B cell (primary cell): ENCODE data around the gene CCBE1. TPM values are rescaled to one million over a fixed set of nuclear protein-coding genes. Genes with fewer than 3 reads are reported as not detected.

Experiments
- ATAC-seq: fragments of 200-7000 bp; cut with Tn5 transposase; one replicate; pipeline ENCODE4 v1.10.0; 2021; ENCODE audit warnings: low read depth, mild to moderate bottlenecking, moderate number of reproducible peaks, moderate library complexity
- CTCF ChIA-PET: fragments of 350-600 bp; sonication (Branson Sonifier 250); formaldehyde crosslinking; loops from one replicate; lab custom pipeline; 2021; ENCODE audit warnings: antibody characterized with exemption, inconsistent platforms; lab: Charles Lee
- POLR2A ChIA-PET: fragments of 350-600 bp; sonication (Branson Sonifier 250); formaldehyde crosslinking; loops from one replicate; lab custom pipeline; 2021; ENCODE audit warnings: antibody characterized with exemption; lab: Charles Lee
- DNase-seq: peaks from one replicate; pipeline ENCODE4 v3.0.0; 2013
- H2AFZ ChIP-seq: 2 replicates; pipeline ENCODE4 v1.6.1; 2012; ENCODE audit warnings: mild to moderate bottlenecking, low read depth, low read length; ENCODE audit not compliant: insufficient read depth, poor library complexity, severe bottlenecking
- H3K27ac ChIP-seq, 2 donors: 1 replicate in 1 of 2; 2 replicates in 1 of 2; pipeline ENCODE4 v1.5.1; 2012 to 2013; ENCODE audit warnings: low read length in 2 of 2, mild to moderate bottlenecking in 2 of 2, moderate library complexity in 1 of 2
- H3K27me3 ChIP-seq, 4 experiments: fragments of 200-600 bp in 1 of 4; sonication (generic) in 1 of 4; replicated peaks in 1 of 4; 1 replicate in 2 of 4; 2 replicates in 2 of 4; pipeline versions ENCODE4 v1.6.1 to v1.7.0; 2013 to 2016; ENCODE audit warnings: low read length in 3 of 4, mild to moderate bottlenecking in 2 of 4, mixed read lengths in 1 of 4, moderate library complexity in 1 of 4; ENCODE audit not compliant: insufficient read depth in 4 of 4, control insufficient read depth in 3 of 4; ENCODE audit errors: control extremely low read depth in 1 of 4
- H3K36me3 ChIP-seq, 2 experiments: replicated peaks in 1 of 2; 1 replicate in 1 of 2; 2 replicates in 1 of 2; pipeline versions ENCODE4 v1.6.1 to v1.7.1; 2013; ENCODE audit warnings: low read length in 1 of 2; ENCODE audit not compliant: insufficient read depth in 2 of 2, control insufficient read depth in 1 of 2; ENCODE audit errors: control extremely low read depth in 1 of 2, extremely low read depth in 1 of 2
- H3K4me1 ChIP-seq, 2 donors: fragments of 200-600 bp in 1 of 2; sonication (generic) in 1 of 2; 1 replicate in 1 of 2; 2 replicates in 1 of 2; pipeline versions ENCODE4 v1.5.1 to v1.6.1; 2013 to 2017; ENCODE audit warnings: low read length in 2 of 2; ENCODE audit not compliant: control insufficient read depth in 2 of 2, insufficient read depth in 2 of 2
- H3K4me2 ChIP-seq: replicated peaks from 2 replicates; pipeline ENCODE3; 2012; ENCODE audit warnings: mild to moderate bottlenecking, low read depth, low read length; ENCODE audit not compliant: poor library complexity, severe bottlenecking
- H3K4me3 ChIP-seq, 5 experiments: fragments of 200-600 bp in 1 of 5; sonication (generic) in 1 of 5; 1 replicate in 3 of 5; 2 replicates in 2 of 5; pipeline versions ENCODE4 v1.5.1 to v1.7.0; 2011 to 2016; ENCODE audit warnings: low read length in 4 of 5, mild to moderate bottlenecking in 4 of 5, low read depth in 2 of 5, control low read depth in 1 of 5, moderate library complexity in 1 of 5; ENCODE audit not compliant: insufficient read depth in 1 of 5; ENCODE audit errors: control extremely low read depth in 1 of 5, extremely low read depth in 1 of 5
- H3K79me2 ChIP-seq: fragments of 200-600 bp; sonication (generic); one replicate; pipeline ENCODE4 v1.6.0; 2016; ENCODE audit warnings: low read length; ENCODE audit not compliant: control insufficient read depth, insufficient read depth
- H3K9ac ChIP-seq: fragments of 200-600 bp; sonication (generic); 2 replicates; pipeline ENCODE4 v1.6.1; 2017; ENCODE audit warnings: mild to moderate bottlenecking, low read length, moderate library complexity
- H3K9me3 ChIP-seq, 3 donors: one replicate each; pipeline versions ENCODE4 v1.6.1 to v1.7.1; 2013; ENCODE audit warnings: low read length in 2 of 3; ENCODE audit not compliant: control insufficient read depth in 2 of 3, insufficient read depth in 1 of 3; ENCODE audit errors: control extremely low read depth in 1 of 3
- H4K20me1 ChIP-seq: 2 replicates; pipeline ENCODE4 v1.6.0; 2012; ENCODE audit warnings: mild to moderate bottlenecking, low read length; ENCODE audit not compliant: insufficient read depth, control insufficient read depth, poor library complexity, severe bottlenecking
- H3K27ac Mint-ChIP-seq: one replicate; pipeline ENCODE4 v1.8.0; 2021; ENCODE audit warnings: mixed read lengths
- H3K27me3 Mint-ChIP-seq: one replicate; pipeline ENCODE4 v1.8.0; 2021; ENCODE audit warnings: mixed read lengths
- H3K4me1 Mint-ChIP-seq: one replicate; pipeline ENCODE4 v1.8.0; 2021; ENCODE audit warnings: mixed read lengths
- H3K4me3 Mint-ChIP-seq: one replicate; pipeline ENCODE4 v1.8.0; 2021; ENCODE audit warnings: mixed read lengths
- H3K9me3 Mint-ChIP-seq: one replicate; pipeline ENCODE4 v1.8.0; 2022; ENCODE audit warnings: mixed read lengths; ENCODE audit not compliant: insufficient read depth
- CTCF ChIP-seq: fragments of 200-600 bp; IDR thresholded peaks from one replicate; pipeline ENCODE4 v1.8.0; 2022; ENCODE audit warnings: antibody characterized with exemption, mild to moderate bottlenecking
- EZH2 ChIP-seq: IDR thresholded peaks from 2 replicates; pipeline ENCODE4 v1.6.1; 2012; ENCODE audit warnings: borderline replicate concordance, low read depth, mild to moderate bottlenecking, moderate library complexity, low read length; ENCODE audit not compliant: insufficient read depth, poor library complexity, severe bottlenecking
- WGBS: methylation state at CpG from one replicate; pipeline ENCODE4 v1.1.5; 2013; ENCODE audit warnings: missing lambda C conversion rate; ENCODE audit not compliant: insufficient coverage; 5-methylcytosine and 5-hydroxymethylcytosine counted together
- intact Hi-C: fragments of 100-400 bp; cut with micrococcal nuclease; formaldehyde crosslinking; loops from one replicate; pipeline ENCODE4 v1.10.0; 2022
- polyA plus RNA-seq: library from polyadenylated mRNA; depleted of rRNA; stranded (reverse); fragments of >200 nt; gene quantifications from 2 replicates; pipeline ENCODE4 v1.2.3, GENCODE V29; 2012
- total RNA-seq, 2 donors: library from RNA; stranded (reverse); fragments of 120-200 nt in 1 of 2; gene quantifications; 1 replicate in 1 of 2; 2 replicates in 1 of 2; pipeline versions ENCODE4 v1.2.3 to v1.2.4, GENCODE V29; 2013 to 2022

CCBE1 gene
- total and polyA plus RNA-seq, 2 donors (not counting 1 experiment from before 2014, with no cell fraction given) = not detected

- no peaks in the 10 kb centered on the region for H4K20me1 ChIP-seq
- DNase-seq (no peak), ATAC-seq (no peak)
- no peaks in the 10 kb centered on the region for H3K79me2 ChIP-seq
- POLR2A ChIA-PET = no interaction called here
- H3K36me3 ChIP-seq = no peaks in the 10 kb centered on the region
- no peak overlapping the region for H3K27ac ChIP-seq
- Mint-ChIP-seq H3K9me3 (no peaks in the 10 kb centered on the region), H3K27me3 (peaks cover 9% of the 10 kb centered on the region), H3K4me3 (no peak overlapping the region), H3K4me1 (no peaks in the 10 kb centered on the region), H3K27ac (no peak overlapping the region)
- intact Hi-C loops = no loop called here
- no peaks in the 10 kb centered on the region for H3K9me3 ChIP-seq
- WGBS = 80% methylated on average over 9 of the region's 12 CpGs
- peaks cover 0 to 3% (median 0%) of the 10 kb centered on the region in 4 experiments for H3K27me3 ChIP-seq
- no peak overlapping the region for H3K9ac ChIP-seq
- H3K4me2 ChIP-seq = no peak overlapping the region
- no peaks in the 10 kb centered on the region for H3K4me1 ChIP-seq
- CTCF ChIA-PET = no interaction called here
- TF ChIP-seq EZH2 (no peak), CTCF (no peak)
- no peak overlapping the region for H3K4me3 ChIP-seq
- H2AFZ ChIP-seq = no peak overlapping the region
Measured at GRCh38 chr18:59665057-59666006, 31.9 kb downstream of the CCBE1 start.

GRCh38 chr18:59664329-59664728 lies 32.9 kb downstream of the CCBE1 start:
- Histone ChIP-seq H3K27me3 (peaks cover 0 to 3% (median 0%) of the 10 kb centered on the region in 4 experiments), H3K4me1 (no peaks in the 10 kb centered on the region), H4K20me1 (no peaks in the 10 kb centered on the region), H3K4me2 (no peak overlapping the region), H2AFZ (no peak overlapping the region), H3K27ac (no peak overlapping the region), H3K79me2 (no peaks in the 10 kb centered on the region), H3K9me3 (no peaks in the 10 kb centered on the region), H3K4me3 (no peak overlapping the region), H3K9ac (no peak overlapping the region), H3K36me3 (no peaks in the 10 kb centered on the region)
- no peak for ATAC-seq
- peaks cover 9% of the 10 kb centered on the region for H3K27me3 Mint-ChIP-seq
- ChIA-PET CTCF (no interaction called here), POLR2A (no interaction called here)
- 75% methylated on average over 1 of the region's 3 CpGs for WGBS
- H3K4me1 Mint-ChIP-seq = no peaks in the 10 kb centered on the region
- H3K27ac Mint-ChIP-seq = no peak overlapping the region
- no peak for DNase-seq
- H3K9me3 Mint-ChIP-seq = no peaks in the 10 kb centered on the region
- no peak for TF ChIP-seq EZH2
- TF ChIP-seq CTCF = no peak
- intact Hi-C loops = no loop called here
- H3K4me3 Mint-ChIP-seq = no peak overlapping the region
